Testis (tissue), 2 donors: Measurements from ENCODE around the gene MARCHF2.

Experiments
- POLR2A ChIP-seq: fragments of 450-650 bp; IDR thresholded peaks from one replicate; pipeline ENCODE4 v1.6.1; 2017; ENCODE audit warnings: antibody characterized with exemption, mild to moderate bottlenecking, moderate library complexity
- TF ChIP-seq, protein P1 (sequence below), 3 experiments: fragments of 450-650 bp in 2 of 3; fragments of 200-600 bp in 1 of 3; sonication (generic) in 1 of 3; IDR thresholded peaks; one replicate each; pipeline ENCODE4 v1.5.1; 2016 to 2019; ENCODE audit warnings: antibody characterized with exemption in 3 of 3, mild to moderate bottlenecking in 2 of 3, moderate library complexity in 1 of 3

DNA sequence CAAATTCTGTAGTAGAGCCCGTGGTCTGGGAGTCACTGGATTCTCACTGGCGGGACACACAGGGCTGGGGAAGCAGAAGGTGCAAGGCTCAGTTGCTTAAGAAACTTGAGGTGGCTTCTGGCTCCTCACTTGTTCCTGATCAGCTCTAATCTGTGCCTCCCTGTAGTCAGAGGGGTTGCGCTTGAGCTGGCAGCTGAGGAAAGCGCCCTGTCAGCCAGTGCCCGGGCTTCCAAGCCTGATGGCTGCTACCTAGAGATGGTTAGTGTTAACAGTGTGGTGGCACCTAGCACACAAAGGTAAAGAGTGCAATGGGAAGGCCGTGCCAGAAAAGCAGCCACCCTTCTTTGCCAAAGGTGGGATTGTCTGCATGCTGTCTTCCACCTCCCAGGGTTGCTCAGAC lies 40.5 kb downstream of the MARCHF2 start:
- TF ChIP-seq, protein P1, sequence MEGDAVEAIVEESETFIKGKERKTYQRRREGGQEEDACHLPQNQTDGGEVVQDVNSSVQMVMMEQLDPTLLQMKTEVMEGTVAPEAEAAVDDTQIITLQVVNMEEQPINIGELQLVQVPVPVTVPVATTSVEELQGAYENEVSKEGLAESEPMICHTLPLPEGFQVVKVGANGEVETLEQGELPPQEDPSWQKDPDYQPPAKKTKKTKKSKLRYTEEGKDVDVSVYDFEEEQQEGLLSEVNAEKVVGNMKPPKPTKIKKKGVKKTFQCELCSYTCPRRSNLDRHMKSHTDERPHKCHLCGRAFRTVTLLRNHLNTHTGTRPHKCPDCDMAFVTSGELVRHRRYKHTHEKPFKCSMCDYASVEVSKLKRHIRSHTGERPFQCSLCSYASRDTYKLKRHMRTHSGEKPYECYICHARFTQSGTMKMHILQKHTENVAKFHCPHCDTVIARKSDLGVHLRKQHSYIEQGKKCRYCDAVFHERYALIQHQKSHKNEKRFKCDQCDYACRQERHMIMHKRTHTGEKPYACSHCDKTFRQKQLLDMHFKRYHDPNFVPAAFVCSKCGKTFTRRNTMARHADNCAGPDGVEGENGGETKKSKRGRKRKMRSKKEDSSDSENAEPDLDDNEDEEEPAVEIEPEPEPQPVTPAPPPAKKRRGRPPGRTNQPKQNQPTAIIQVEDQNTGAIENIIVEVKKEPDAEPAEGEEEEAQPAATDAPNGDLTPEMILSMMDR (IDR thresholded peaks at IDR 0.05): no peak
- no peak for TF ChIP-seq POLR2A
